CD4-positive, alpha-beta T cell treated with Interleukin-21 for 1 hour (primary cell): ENCODE results near the gene CCHCR1.
"Not testable (repeated sequence)": the region's sequence is repeated elsewhere in the genome, so short reads cannot be mapped to it uniquely, and the experiment has no call there.

ENCODE experiments used
- DNase-seq: peaks from one replicate; pipeline ENCODE4 v3.0.0-alpha.2; 2020

The CCHCR1 gene

GRCh38 chr6:31183287-31183686 is 25.7 kb upstream of the CCHCR1 start:
- DNase-seq, result not testable (repeated sequence)

GRCh38 chr6:31180500-31180899 is 22.9 kb upstream of the CCHCR1 start:
- peak; percentile 82 for DNase-seq

- no peak for DNase-seq
These were observed 22.3 kb upstream of the CCHCR1 start for GRCh38 chr6:31179896-31180295.

GRCh38 chr6:31179042-31179386 is 21.4 kb upstream of the CCHCR1 start:
- DNase-seq, result no peak

GRCh38 chr6:31178143-31179041 is 20.8 kb upstream of the CCHCR1 start:
- no peak for DNase-seq

GRCh38 chr6:31175971-31176370 is 18.4 kb upstream of the CCHCR1 start:
- DNase-seq, result no peak

- DNase-seq, result no peak
These were observed 16.8 kb upstream of the CCHCR1 start for GRCh38 chr6:31174378-31174777.

GRCh38 chr6:31173406-31173805 is 15.8 kb upstream of the CCHCR1 start:
- DNase-seq, result no peak

- DNase-seq, result no peak
These were observed 15.4 kb upstream of the CCHCR1 start for GRCh38 chr6:31172973-31173384.

GRCh38 chr6:31171931-31172905 is 14.6 kb upstream of the CCHCR1 start:
- DNase-seq, result no peak

- no peak for DNase-seq
These were observed 13.5 kb upstream of the CCHCR1 start for GRCh38 chr6:31170987-31171671.

- DNase-seq, result no peak
These were observed 12.9 kb upstream of the CCHCR1 start, which contains the start of gene POU5F1 for GRCh38 chr6:31170600-31170881. Gene POU5F1 (minus strand): TSS chr6:31170682. CDS start chr6:31170620, 62 bp downstream.

- not testable (repeated sequence) for DNase-seq
These were observed 12.4 kb upstream of the CCHCR1 start for GRCh38 chr6:31169858-31170599.

- DNase-seq, result no peak
These were observed 11.7 kb upstream of the CCHCR1 start for GRCh38 chr6:31169123-31169857.

- no peak for DNase-seq
These were observed 11.0 kb upstream of the CCHCR1 start for GRCh38 chr6:31168606-31169005.

GRCh38 chr6:31165986-31166385 is 8.4 kb upstream of the CCHCR1 start:
- DNase-seq, result no peak

GRCh38 chr6:31165064-31165832 is 7.6 kb upstream of the CCHCR1 start:
- DNase-seq, result not testable (repeated sequence)

- DNase-seq, result not testable (repeated sequence)
These were observed 7.0 kb upstream of the CCHCR1 start for GRCh38 chr6:31164475-31165063.

- DNase-seq, result no peak
These were observed 6.3 kb upstream of the CCHCR1 start for GRCh38 chr6:31163922-31164321.

GRCh38 chr6:31162463-31163165 is 5.0 kb upstream of the CCHCR1 start:
- no peak for DNase-seq
